22Rv1 (cell line): ENCODE data around the gene VSIR.

Source experiments
- CTCF ChIP-seq: fragments of 450-650 bp; IDR thresholded peaks from 2 replicates; pipeline ENCODE4 v1.5.1; 2017; ENCODE audit warnings: mild to moderate bottlenecking
- ZFX ChIP-seq: fragments of 450-650 bp; IDR thresholded peaks from 2 replicates; pipeline ENCODE4 v1.6.1; 2017; ENCODE audit warnings: antibody characterized with exemption, borderline replicate concordance

GRCh38 chr10:71726580-71727104 lies 46.7 kb downstream of the VSIR start:
- TF ChIP-seq ZFX (no peak), CTCF (no peak)
